ENCODE results near the gene MAP3K2.

Gene MAP3K2

GRCh38 chr2:127293748-127294562, 93.8 kb downstream of the MAP3K2 start, which contains the start of gene ERCC3:
Gene ERCC3 (minus strand): TSS chr2:127294144. CDS start chr2:127294081, 63 bp downstream.
- no peak for FAIRE-seq

GRCh38 chr2:127293386-127293747, 94.4 kb downstream of the MAP3K2 start:
- TF ChIP-seq CTCF (IDR thresholded peaks at IDR 0.05; ENCODE audit: insufficient read depth, missing control alignments) = no peak
- DNase-seq (ENCODE audit: insufficient read length, low spot score) (no peak), FAIRE-seq (no peak)

More at GRCh38 chr2:127293748-127294562, 93.8 kb downstream of the MAP3K2 start, which contains the start of gene ERCC3:
- peak; percentile 91 for DNase-seq (ENCODE audit: insufficient read length, low spot score)
- no peak for TF ChIP-seq CTCF (IDR thresholded peaks at IDR 0.05; ENCODE audit: insufficient read depth, missing control alignments)

GRCh38 chr2:127288274-127288673, 99.5 kb downstream of the MAP3K2 start:
- TF ChIP-seq CTCF (IDR thresholded peaks at IDR 0.05; ENCODE audit: insufficient read depth, missing control alignments) = no peak
- DNase-seq (ENCODE audit: insufficient read length, low spot score) (no peak), FAIRE-seq (no peak)

- TF ChIP-seq CTCF (IDR thresholded peaks at IDR 0.05; ENCODE audit: insufficient read depth, missing control alignments) = no peak
- DNase-seq (ENCODE audit: insufficient read length, low spot score) (no peak), FAIRE-seq (no peak)
Observed at GRCh38 chr2:127283275-127283674, 104.5 kb downstream of the MAP3K2 start.

GRCh38 chr2:127280693-127281092, 107.1 kb downstream of the MAP3K2 start:
- no peak for TF ChIP-seq CTCF (IDR thresholded peaks at IDR 0.05; ENCODE audit: insufficient read depth, missing control alignments)
- no peak for FAIRE-seq
- DNase-seq (ENCODE audit: insufficient read length, low spot score) = no peak

- no peak for FAIRE-seq
- TF ChIP-seq CTCF (IDR thresholded peaks at IDR 0.05; ENCODE audit: insufficient read depth, missing control alignments) = no peak
- no peak for DNase-seq (ENCODE audit: insufficient read length, low spot score)
Observed at GRCh38 chr2:127279781-127280180, 108.0 kb downstream of the MAP3K2 start.

GRCh38 chr2:127278959-127279358, 108.8 kb downstream of the MAP3K2 start:
- no peak for TF ChIP-seq CTCF (IDR thresholded peaks at IDR 0.05; ENCODE audit: insufficient read depth, missing control alignments)
- FAIRE-seq = no peak
- DNase-seq (ENCODE audit: insufficient read length, low spot score) = no peak
